Stomach (tissue), 9 donors: ENCODE measurements around the gene FAM89A. TPM values are rescaled to one million over a fixed set of nuclear protein-coding genes. Genes with fewer than 3 reads are reported as not detected.
A peak's percentile ranks its signal among the peaks of the same experiment; 100 is the strongest.

Experiments used
- DNase-seq, 2 donors: peaks; one replicate each; pipeline versions ENCODE4 v3.0.0 to v3.0.0-alpha.2; 2013 to 2019
- H3K27ac ChIP-seq, 5 donors: fragments of 200-600 bp in 4 of 5; sonication (generic) in 4 of 5; one replicate each; pipeline ENCODE4 v1.5.1; 2013 to 2019; ENCODE audit warnings: mild to moderate bottlenecking in 1 of 5, moderate library complexity in 1 of 5
- H3K27me3 ChIP-seq, 3 donors: fragments of 200-600 bp; sonication (generic); one replicate each; pipeline ENCODE4 v1.5.1; 2017 to 2019; ENCODE audit warnings: mixed run types in 1 of 3
- H3K36me3 ChIP-seq, 4 donors: fragments of 200-600 bp; sonication (generic); 1 replicate in 3 of 4; 2 replicates in 1 of 4; pipeline ENCODE4 v1.5.1; 2016 to 2019
- H3K4me1 ChIP-seq, 4 donors: fragments of 200-600 bp; sonication (generic); one replicate each; pipeline ENCODE4 v1.5.1; 2016 to 2019
- H3K4me3 ChIP-seq, 4 donors: fragments of 200-600 bp; sonication (generic) in 3 of 4; one replicate each; pipeline ENCODE4 v1.5.1; 2016 to 2019; ENCODE audit warnings: mild to moderate bottlenecking in 1 of 4
- H3K9me3 ChIP-seq, 4 donors: fragments of 200-600 bp; sonication (generic); one replicate each; pipeline ENCODE4 v1.5.1; 2016 to 2019
- CTCF ChIP-seq, 7 experiments: fragments of 450-650 bp in 4 of 7; fragments of 200-600 bp in 3 of 7; sonication (generic) in 3 of 7; IDR thresholded peaks; one replicate each; pipeline ENCODE4 v1.5.1; 2016 to 2019; ENCODE audit warnings: antibody characterized with exemption in 7 of 7, control low read depth in 2 of 7, mild to moderate bottlenecking in 1 of 7
- EP300 ChIP-seq: sonication (generic); formaldehyde crosslinking; IDR thresholded peaks from one replicate; pipeline ENCODE4 v1.6.1; 2017; ENCODE audit warnings: antibody characterized with exemption
- POLR2A ChIP-seq, 4 donors: fragments of 450-650 bp; IDR thresholded peaks; one replicate each; pipeline ENCODE4 v1.6.1; 2016; ENCODE audit warnings: antibody characterized with exemption in 4 of 4, control low read depth in 2 of 4, mild to moderate bottlenecking in 1 of 4, moderate library complexity in 1 of 4
- POLR2AphosphoS5 ChIP-seq, 3 donors: sonication (generic); formaldehyde crosslinking; IDR thresholded peaks; one replicate each; pipeline ENCODE4 v1.6.1; 2016; ENCODE audit warnings: antibody characterized with exemption in 3 of 3
- WGBS, 5 donors: extraction: QIAGEN DNeasy Blood & Tissue Kit in 3 of 5; methylation state at CpG; one replicate each; pipeline versions ENCODE4 v1.1.5 to v1.1.7; 2013 to 2018; 5-methylcytosine and 5-hydroxymethylcytosine counted together
- intact Hi-C: fragments of 100-400 bp; cut with DNase I; formaldehyde crosslinking; loops from one replicate; pipeline ENCODE4 v1.15.1; 2023; ENCODE audit warnings: low total_unique reads
- polyA plus RNA-seq, 3 donors: library from polyadenylated mRNA; stranded (reverse); fragments of 200-250 nt; gene quantifications; one replicate each; pipeline ENCODE4 v1.2.3, GENCODE V29; 2013
- total RNA-seq, 5 donors: library from RNA; depleted of rRNA; stranded (reverse); fragments of >200 nt; gene quantifications; one replicate each; pipeline versions ENCODE4 v1.1.0 to v1.2.3, GENCODE V29; 2014 to 2016
- donor health status: healthy with polysubstance abuse.
- donor health status: Bipolar disorder and iron deficiency.
- donor health status: healthy.

FAM89A gene
- total and polyA plus RNA-seq, 8 donors: 0.89 to 31.9 (median 20.0) TPM

- no peak for DNase-seq
- no peaks in the 10 kb centered on the region for H3K27me3 ChIP-seq
- TF ChIP-seq POLR2AphosphoS5 (IDR thresholded peaks at IDR 0.05): no peak
- no peak for TF ChIP-seq POLR2A (IDR thresholded peaks at IDR 0.05)
- no peak for TF ChIP-seq CTCF (IDR thresholded peaks at IDR 0.05)
- TF ChIP-seq EP300: no peak
- no peaks in the 10 kb centered on the region for H3K9me3 ChIP-seq
- peak overlapping the region in 4 of 5 donors; percentile 59 to 79 (median 64) for H3K27ac ChIP-seq
- WGBS, 5 donors: 80 to 94% (median 90%) methylated on average over 14 of the region's 14 CpGs
- intact Hi-C loops: no loop called here
- H3K4me3 ChIP-seq: peak overlapping the region in 1 of 4 donors; percentile 9
- H3K36me3 ChIP-seq: peaks cover 0 to 15% (median 14%) of the 10 kb centered on the region in 4 donors
- peaks cover 0 to 12% (median 0%) of the 10 kb centered on the region in 4 donors for H3K4me1 ChIP-seq
These were observed 20.3 kb downstream of the FAM89A start for GRCh38 chr1:231019711-231020110.

- 79 to 97% (median 91%) methylated on average over 5 of the region's 5 CpGs for WGBS, 5 donors
- TF ChIP-seq POLR2A (IDR thresholded peaks at IDR 0.05) (no peak), EP300 (no peak)
- H3K27me3 ChIP-seq: no peaks in the 10 kb centered on the region
- no peaks in the 10 kb centered on the region for H3K9me3 ChIP-seq
- peaks cover 0 to 12% (median 0%) of the 10 kb centered on the region in 4 donors for H3K4me1 ChIP-seq
- no peak overlapping the region for H3K27ac ChIP-seq
- H3K36me3 ChIP-seq: peaks cover 0 to 15% (median 14%) of the 10 kb centered on the region in 4 donors
- no peak for DNase-seq
- no peak overlapping the region for H3K4me3 ChIP-seq
- intact Hi-C loops: no loop called here
These were observed 23.1 kb downstream of the FAM89A start for GRCh38 chr1:231016966-231017365.

GRCh38 chr1:231016234-231016633 is 23.8 kb downstream of the FAM89A start:
- TF ChIP-seq POLR2AphosphoS5 (IDR thresholded peaks at IDR 0.05) (no peak), EP300 (no peak), POLR2A (IDR thresholded peaks at IDR 0.05) (no peak), CTCF (IDR thresholded peaks at IDR 0.05) (no peak)
- Histone ChIP-seq H3K36me3 (peaks cover 0 to 15% (median 14%) of the 10 kb centered on the region in 4 donors), H3K4me1 (peaks cover 0 to 6% (median 0%) of the 10 kb centered on the region in 4 donors), H3K9me3 (no peaks in the 10 kb centered on the region), H3K4me3 (no peak overlapping the region), H3K27ac (no peak overlapping the region), H3K27me3 (no peaks in the 10 kb centered on the region)
- 92 to 95% (median 94%) methylated on average over 6 of the region's 6 CpGs for WGBS, 5 donors
- intact Hi-C loops: no loop called here
- no peak for DNase-seq

GRCh38 chr1:231013391-231014015 is 26.6 kb downstream of the FAM89A start:
- DNase-seq: no peak
- H3K27ac ChIP-seq: no peak overlapping the region
- no peaks in the 10 kb centered on the region for H3K27me3 ChIP-seq
- no peak overlapping the region for H3K4me3 ChIP-seq
- TF ChIP-seq CTCF (IDR thresholded peaks at IDR 0.05) (no peak), POLR2AphosphoS5 (IDR thresholded peaks at IDR 0.05) (no peak), POLR2A (IDR thresholded peaks at IDR 0.05) (no peak), EP300 (no peak)
- intact Hi-C loops: no loop called here
- no peaks in the 10 kb centered on the region for H3K9me3 ChIP-seq
- 64 to 75% (median 72%) methylated on average over 3 of the region's 3 CpGs for WGBS, 5 donors
- H3K4me1 ChIP-seq: no peaks in the 10 kb centered on the region
- peaks cover 0 to 8% (median 5%) of the 10 kb centered on the region in 4 donors for H3K36me3 ChIP-seq

- Histone ChIP-seq H3K27ac (no peak overlapping the region), H3K36me3 (peaks cover 0 to 4% (median 0%) of the 10 kb centered on the region in 4 donors), H3K4me1 (no peaks in the 10 kb centered on the region), H3K27me3 (no peaks in the 10 kb centered on the region), H3K4me3 (no peak overlapping the region), H3K9me3 (peaks cover 2 to 9% (median 6%) of the 10 kb centered on the region in 4 donors)
- TF ChIP-seq POLR2AphosphoS5 (IDR thresholded peaks at IDR 0.05) (no peak), CTCF (IDR thresholded peaks at IDR 0.05) (no peak), EP300 (no peak), POLR2A (IDR thresholded peaks at IDR 0.05) (no peak)
- intact Hi-C loops: no loop called here
- WGBS, 5 donors: 82 to 97% (median 93%) methylated on average over 5 of the region's 5 CpGs
- no peak for DNase-seq
These were observed 28.1 kb downstream of the FAM89A start for GRCh38 chr1:231011963-231012362.
